MCF 10A (cell line): Measurements from ENCODE around the gene KIAA2012. TPM values are rescaled to one million over a fixed set of nuclear protein-coding genes. Genes with fewer than 3 reads are reported as not detected.
A peak's percentile ranks its signal among the peaks of the same experiment; 100 is the strongest.

Experiments
- BruUV-seq: library from RNA; stranded (reverse); fragments of 400-500 nt; replicated peaks from 2 replicates; lab custom pipeline; 2021; lab: Mats Ljungman, UMichigan
- CTCF ChIA-PET: fragments of 300-600 bp; sonication (Branson Sonifier 250); formaldehyde crosslinking; extraction: SDS; loops from one replicate; lab custom pipeline; 2021; ENCODE audit warnings: antibody characterized with exemption, inconsistent platforms; lab: Yijun Ruan, JAX
- POLR2A ChIA-PET: fragments of 300-600, 350-650 bp; sonication (Branson Sonifier 250); formaldehyde crosslinking; extraction: SDS; loops from one replicate; lab custom pipeline; 2020; ENCODE audit warnings: antibody characterized with exemption, inconsistent platforms; lab: Yijun Ruan, JAX
- DNase-seq: peaks from one replicate; pipeline ENCODE4 v3.0.0-alpha.2; 2018; ENCODE audit not compliant: unreplicated experiment
- H3K27ac Mint-ChIP-seq: one replicate; pipeline ENCODE4 v1.8.0; 2022; ENCODE audit warnings: mild to moderate bottlenecking, low read depth, mixed read lengths; ENCODE audit not compliant: unreplicated experiment
- H3K27me3 Mint-ChIP-seq: one replicate; pipeline ENCODE4 v1.8.0; 2022; ENCODE audit warnings: mixed read lengths; ENCODE audit not compliant: insufficient read depth, unreplicated experiment
- H3K36me3 Mint-ChIP-seq: one replicate; pipeline ENCODE4 v1.8.0; 2022; ENCODE audit warnings: mild to moderate bottlenecking, moderate library complexity, mixed read lengths; ENCODE audit not compliant: insufficient read depth, unreplicated experiment
- H3K4me1 Mint-ChIP-seq: one replicate; pipeline ENCODE4 v1.8.0; 2022; ENCODE audit warnings: mixed read lengths; ENCODE audit not compliant: insufficient read depth, unreplicated experiment
- H3K4me3 Mint-ChIP-seq: one replicate; pipeline ENCODE4 v1.8.0; 2022; ENCODE audit warnings: mild to moderate bottlenecking, moderate library complexity, mixed read lengths; ENCODE audit not compliant: unreplicated experiment
- H3K9me3 Mint-ChIP-seq: one replicate; pipeline ENCODE4 v1.8.0; 2022; ENCODE audit warnings: mixed read lengths; ENCODE audit not compliant: unreplicated experiment
- CTCF ChIP-seq: fragments of 200-600 bp; IDR thresholded peaks from one replicate; pipeline ENCODE4 v1.8.0; 2022; ENCODE audit warnings: antibody characterized with exemption, mild to moderate bottlenecking; ENCODE audit not compliant: unreplicated experiment
- intact Hi-C: fragments of 100-400 bp; cut with micrococcal nuclease; formaldehyde crosslinking; loops from 2 replicates; pipeline ENCODE4 v1.14.1; 2022
- total RNA-seq: library from RNA; stranded (reverse); gene quantifications from 2 replicates; pipeline ENCODE4 v1.2.3, GENCODE V29; 2022

The KIAA2012 gene
- total RNA-seq, 1 experiment from 2014 or later = not detected

GRCh38 chr2:202033317-202034248, 39.5 kb upstream of the KIAA2012 start, which contains the start of gene FZD7:
Gene FZD7, plus strand, starts transcription at chr2:202033855. Its CDS starts 793 bp downstream, at chr2:202034648.
- intact Hi-C loops = loop anchor here (1.0 to 10.0 kb wide), 2 partner anchors 101 to 173 kb away; no protein-coding TSS in a partner anchor
- peaks cover 7% of the 10 kb centered on the region for H3K4me1 Mint-ChIP-seq
- no peaks in the 10 kb centered on the region for H3K9me3 Mint-ChIP-seq
- H3K4me3 Mint-ChIP-seq = no peak within 1 kb of the TSS
- peak; percentile 93 for DNase-seq
- CTCF ChIA-PET = no interaction called here
- no peak for TF ChIP-seq CTCF
- POLR2A ChIA-PET = interaction anchor here (0.7 to 1.0 kb wide), 4 partner anchors 31 to 252 kb away, joined by 3 to 7 read pairs (median 3); partner anchors contain the start of gene ALS2
- H3K27me3 Mint-ChIP-seq = no peaks in the 10 kb centered on the region
- no TSS peak for BruUV-seq
- no peaks in the 10 kb centered on the region for H3K36me3 Mint-ChIP-seq
- peak within 1 kb of the TSS; percentile 72 for H3K27ac Mint-ChIP-seq

GRCh38 chr2:202034249-202035088, 38.6 kb upstream of the KIAA2012 start:
- intact Hi-C loops = loop anchor here (10.0 kb wide), 1 partner anchor 100 kb away; no protein-coding TSS in a partner anchor
- no peak for TF ChIP-seq CTCF
- Mint-ChIP-seq H3K4me1 (peaks cover 7% of the 10 kb centered on the region), H3K36me3 (no peaks in the 10 kb centered on the region), H3K27ac (no peak overlapping the region), H3K27me3 (no peaks in the 10 kb centered on the region), H3K9me3 (no peaks in the 10 kb centered on the region), H3K4me3 (no peak overlapping the region)
- BruUV-seq = no TSS peak
- ChIA-PET POLR2A (interaction anchor here (0.7 to 1.0 kb wide), 4 partner anchors 30 to 253 kb away, joined by 3 to 7 read pairs (median 3); partner anchors contain the start of gene ALS2), CTCF (no interaction called here)
- peak; percentile 31 for DNase-seq

GRCh38 chr2:202035089-202035940, 37.7 kb upstream of the KIAA2012 start:
- no peak for TF ChIP-seq CTCF
- Mint-ChIP-seq H3K36me3 (no peaks in the 10 kb centered on the region), H3K4me3 (no peak overlapping the region), H3K27ac (no peak overlapping the region), H3K27me3 (no peaks in the 10 kb centered on the region), H3K4me1 (peaks cover 7% of the 10 kb centered on the region), H3K9me3 (no peaks in the 10 kb centered on the region)
- no peak for DNase-seq
- CTCF ChIA-PET = interaction anchor here (0.7 kb wide), 1 partner anchor 126 kb away, joined by 3 read pairs; no protein-coding TSS in a partner anchor
- intact Hi-C loops = loop anchor here (10.0 kb wide), 1 partner anchor 99 kb away; no protein-coding TSS in a partner anchor
- BruUV-seq = no TSS peak
- POLR2A ChIA-PET = no interaction called here
